HCT116 (cell line): ENCODE data around the gene PLGRKT. TPM values are rescaled to one million over a fixed set of nuclear protein-coding genes. Genes with fewer than 3 reads are reported as not detected.
"Not testable (repeated sequence)": the region's sequence is repeated elsewhere in the genome, so short reads cannot be mapped to it uniquely, and the experiment has no call there.

Source experiments
- ATAC-seq: fragments of 200-7000 bp; cut with Tn5 transposase; 2 replicates; pipeline ENCODE4 v1.9.1; 2020; ENCODE audit warnings: mild to moderate bottlenecking, moderate library complexity
- BruUV-seq: library from RNA; stranded (reverse); fragments of 400-500 nt; replicated peaks from 2 replicates; lab custom pipeline; 2021; lab: Mats Ljungman, UMichigan
- CTCF ChIA-PET: fragments of 300-600 bp; sonication (Branson Sonifier 250); formaldehyde crosslinking; loops from one replicate; lab custom pipeline; 2021; ENCODE audit warnings: antibody characterized with exemption; lab: Charles Lee
- POLR2A ChIA-PET: fragments of 300-600, 350-600 bp; sonication (Branson Sonifier 250); formaldehyde crosslinking; loops from one replicate; lab custom pipeline; 2021; ENCODE audit warnings: antibody characterized with exemption; lab: Charles Lee
- RAD21 ChIA-PET, 2 experiments: fragments of 300-600 bp; sonication (Branson Sonifier 250); formaldehyde crosslinking; loops; one replicate each; lab custom pipeline; 2023; ENCODE audit warnings: low total read pairs in 2 of 2; ENCODE audit not compliant: uncharacterized antibody in 2 of 2, unreplicated experiment in 2 of 2, low non-redundant PET in 1 of 2; lab: Charles Lee
- DNase-seq: peaks from one replicate; pipeline ENCODE4 v3.0.0-alpha.2; 2010; ENCODE audit warnings: low read depth, low spot score
- H2AFZ ChIP-seq: fragments of 200-600 bp; shearing (Covaris generic), sonication (generic); 2 replicates; pipeline ENCODE4 v1.6.1; 2017; ENCODE audit warnings: low read depth, mixed run types, mixed read lengths, antibody characterized with exemption, low read length; ENCODE audit not compliant: poor library complexity, severe bottlenecking
- H3K27ac ChIP-seq: 2 replicates; pipeline ENCODE4 v1.5.1; 2012; ENCODE audit warnings: low read depth, low read length
- H3K27me3 ChIP-seq: fragments of 200-600 bp; sonication (generic); 2 replicates; pipeline ENCODE4 v1.6.1; 2016; ENCODE audit warnings: mixed run types, low read length, mixed read lengths; ENCODE audit not compliant: insufficient read depth
- H3K36me3 ChIP-seq, 2 experiments: fragments of 200-500 bp in 1 of 2; fragments of 200-600 bp in 1 of 2; sonication (Bioruptor generic) in 1 of 2; sonication (generic) in 1 of 2; 2 replicates each; pipeline versions ENCODE4 v1.5.1 to v1.6.1; 2014 to 2016; ENCODE audit warnings: low read length in 2 of 2, inconsistent platforms in 1 of 2, mixed read lengths in 1 of 2, mixed run types in 1 of 2; ENCODE audit not compliant: insufficient read depth in 2 of 2, control insufficient read depth in 1 of 2
- H3K4me1 ChIP-seq, 2 experiments: fragments of 200-600 bp in 1 of 2; sonication (generic) in 1 of 2; 2 replicates each; pipeline versions ENCODE4 v1.5.1 to v1.6.1; 2012 to 2017; ENCODE audit warnings: low read length in 2 of 2, inconsistent platforms in 1 of 2, mild to moderate bottlenecking in 1 of 2, mixed read lengths in 1 of 2, mixed run types in 1 of 2, moderate library complexity in 1 of 2; ENCODE audit not compliant: insufficient read depth in 2 of 2, control insufficient read depth in 1 of 2
- H3K4me2 ChIP-seq: fragments of 200-600 bp; sonication (generic); 2 replicates; pipeline ENCODE4 v1.6.1; 2017; ENCODE audit warnings: mixed run types, low read length, mixed read lengths
- H3K4me3 ChIP-seq, 2 experiments: fragments of 200-600 bp in 1 of 2; sonication (generic) in 1 of 2; replicated peaks in 1 of 2; 2 replicates each; pipeline ENCODE4 v1.5.1; 2011 to 2016; ENCODE audit warnings: low read length in 2 of 2, control low read depth in 1 of 2, low read depth in 1 of 2, mild to moderate bottlenecking in 1 of 2, mixed read lengths in 1 of 2, mixed run types in 1 of 2
- H3K79me2 ChIP-seq: fragments of 200-600 bp; sonication (generic); 2 replicates; pipeline ENCODE4 v1.6.1; 2017; ENCODE audit warnings: mild to moderate bottlenecking, mixed run types, low read length, moderate library complexity, mixed read lengths; ENCODE audit not compliant: insufficient read depth
- H3K9ac ChIP-seq: fragments of 200-600 bp; sonication (generic); 2 replicates; pipeline ENCODE4 v1.6.1; 2016; ENCODE audit warnings: low read length, mixed read lengths
- H3K9me2 ChIP-seq: fragments of 200-600 bp; sonication (generic), shearing (Covaris generic); 2 replicates; pipeline ENCODE4 v1.6.1; 2017; ENCODE audit warnings: mixed run types, mild to moderate bottlenecking, moderate library complexity; ENCODE audit not compliant: insufficient read depth
- H3K9me3 ChIP-seq, 2 experiments: fragments of 200-500 bp in 1 of 2; fragments of 200-600 bp in 1 of 2; sonication (Bioruptor generic) in 1 of 2; sonication (generic) in 1 of 2; 2 replicates each; pipeline ENCODE4 v1.6.1; 2014 to 2017; ENCODE audit warnings: low read length in 2 of 2, mixed read lengths in 2 of 2, inconsistent platforms in 1 of 2, low read depth in 1 of 2, mild to moderate bottlenecking in 1 of 2, mixed run types in 1 of 2, moderate library complexity in 1 of 2; ENCODE audit not compliant: control insufficient read depth in 1 of 2, insufficient read depth in 1 of 2
- H4K20me1 ChIP-seq: fragments of 200-600 bp; sonication (generic), shearing (Covaris generic); 2 replicates; pipeline ENCODE4 v1.6.1; 2017; ENCODE audit warnings: mixed run types, mild to moderate bottlenecking, moderate library complexity; ENCODE audit not compliant: insufficient read depth
- ATF3 ChIP-seq: IDR thresholded peaks from 2 replicates; pipeline ENCODE4 v1.6.1; 2012
- CBX3 ChIP-seq: IDR thresholded peaks from 2 replicates; pipeline ENCODE4 v1.6.1; 2012; ENCODE audit warnings: low read depth
- CEBPB ChIP-seq: IDR thresholded peaks from 2 replicates; pipeline ENCODE4 v1.6.1; 2012; ENCODE audit warnings: low read depth
- EGR1 ChIP-seq: IDR thresholded peaks from 2 replicates; pipeline ENCODE4 v1.6.1; 2012; ENCODE audit warnings: low read depth
- MAX ChIP-seq: IDR thresholded peaks from 2 replicates; pipeline ENCODE4 v1.6.1; 2012
- REST ChIP-seq: IDR thresholded peaks from 2 replicates; pipeline ENCODE4 v1.6.1; 2012; ENCODE audit warnings: low read depth
- SIN3A ChIP-seq: IDR thresholded peaks from 2 replicates; pipeline ENCODE4 v1.6.1; 2012; ENCODE audit warnings: low read depth
- intact Hi-C: fragments of 100-400 bp; cut with micrococcal nuclease; formaldehyde crosslinking; loops from 2 replicates; pipeline ENCODE4 v1.10.0; 2022
- total RNA-seq: library from RNA; stranded (reverse); gene quantifications from one replicate; pipeline ENCODE4 v1.2.1, GENCODE V29; 2021; ENCODE audit not compliant: unreplicated experiment

PLGRKT gene
- total RNA-seq, 1 experiment from 2014 or later: 23.8 TPM

- H3K4me3 ChIP-seq, CTCF ChIA-PET, H3K4me2 ChIP-seq, RAD21 ChIA-PET, H4K20me1 ChIP-seq, H3K9me3 ChIP-seq, intact Hi-C loops, H3K9ac ChIP-seq, H3K79me2 ChIP-seq, H3K27me3 ChIP-seq, H3K4me1 ChIP-seq, H3K36me3 ChIP-seq, POLR2A ChIA-PET, DNase-seq, BruUV-seq, H3K27ac ChIP-seq, H2AFZ ChIP-seq, H3K9me2 ChIP-seq, ATAC-seq: not testable (repeated sequence)
These were observed 43.7 kb downstream of the PLGRKT start for GRCh38 chr9:5393976-5394375.

- H3K79me2 ChIP-seq: no peaks in the 10 kb centered on the region
- RAD21 ChIA-PET: no interaction called here
- no peaks in the 10 kb centered on the region for H3K9me3 ChIP-seq
- intact Hi-C loops: no loop called here
- no peaks in the 10 kb centered on the region for H4K20me1 ChIP-seq
- ATAC-seq (no peak), DNase-seq (no peak)
- no peak overlapping the region for H3K4me3 ChIP-seq
- H2AFZ ChIP-seq: no peak overlapping the region
- H3K36me3 ChIP-seq: no peaks in the 10 kb centered on the region
- no peak overlapping the region for H3K4me2 ChIP-seq
- TF ChIP-seq ATF3 (no peak), REST (no peak), CEBPB (no peak), MAX (no peak), EGR1 (no peak), CBX3 (no peak), SIN3A (no peak)
- no peaks in the 10 kb centered on the region for H3K27me3 ChIP-seq
- BruUV-seq: no TSS peak
- peaks cover 0 to 13% of the 10 kb centered on the region in 2 experiments; a peak in 2 of 4 replicates for H3K4me1 ChIP-seq
- CTCF ChIA-PET: no interaction called here
- H3K27ac ChIP-seq: no peak overlapping the region
- POLR2A ChIA-PET: no interaction called here
- H3K9me2 ChIP-seq: no peaks in the 10 kb centered on the region
- H3K9ac ChIP-seq: no peak overlapping the region
These were observed 44.2 kb downstream of the PLGRKT start for GRCh38 chr9:5393497-5393896.
